GM21381 (cell line): ENCODE results near the gene MBNL2.

Experiments used
- ATAC-seq: cut with Tn5 transposase; IDR thresholded peaks from one replicate; pipeline ENCODE4 v1.9.1; 2021; ENCODE audit warnings: mild to moderate bottlenecking, moderate library complexity; ENCODE audit not compliant: unreplicated experiment

MBNL2 gene

DNA sequence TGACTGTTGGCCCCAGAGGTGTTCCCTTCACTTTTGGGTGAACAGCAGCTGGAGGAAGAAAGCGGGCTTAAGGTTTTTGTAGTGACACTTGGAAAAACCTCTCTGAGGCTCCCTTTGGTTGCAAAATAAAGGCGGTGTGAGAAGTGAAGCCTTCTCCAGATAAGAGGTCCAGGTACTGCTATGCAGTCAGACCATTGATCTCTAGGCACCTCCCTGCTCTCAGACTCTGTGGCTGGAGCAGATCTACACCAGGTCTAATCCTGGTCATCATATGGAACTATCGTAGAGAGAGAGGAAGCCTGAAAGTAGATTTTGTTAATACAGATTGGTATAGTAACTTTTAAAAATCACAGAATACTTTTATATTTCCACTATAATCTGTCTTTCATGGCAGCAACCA lies 47.5 kb downstream of the MBNL2 start:
- no peak for ATAC-seq

DNA sequence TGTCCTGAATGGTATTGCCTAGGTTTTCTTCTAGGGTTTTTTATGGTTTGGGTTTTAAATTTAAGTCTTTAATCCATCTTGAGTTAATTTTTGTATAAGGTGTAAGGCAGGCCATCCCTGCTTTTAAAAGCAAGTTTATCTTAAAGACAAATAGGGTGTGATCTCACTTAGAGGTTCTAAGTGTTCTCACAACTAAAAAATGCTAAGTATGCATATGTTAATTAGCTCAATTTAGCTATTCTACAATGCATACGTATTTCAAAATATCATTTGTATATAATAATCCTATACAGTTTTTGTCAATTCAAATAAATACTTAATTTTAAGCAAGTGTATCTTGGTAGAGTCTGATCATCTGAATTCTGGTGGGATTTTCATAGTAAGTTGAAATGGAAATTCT lies 50.4 kb downstream of the MBNL2 start:
- no peak for ATAC-seq

GRCh38 chr13:97273341-97273831 lies 51.3 kb downstream of the MBNL2 start:
- no peak for ATAC-seq

DNA sequence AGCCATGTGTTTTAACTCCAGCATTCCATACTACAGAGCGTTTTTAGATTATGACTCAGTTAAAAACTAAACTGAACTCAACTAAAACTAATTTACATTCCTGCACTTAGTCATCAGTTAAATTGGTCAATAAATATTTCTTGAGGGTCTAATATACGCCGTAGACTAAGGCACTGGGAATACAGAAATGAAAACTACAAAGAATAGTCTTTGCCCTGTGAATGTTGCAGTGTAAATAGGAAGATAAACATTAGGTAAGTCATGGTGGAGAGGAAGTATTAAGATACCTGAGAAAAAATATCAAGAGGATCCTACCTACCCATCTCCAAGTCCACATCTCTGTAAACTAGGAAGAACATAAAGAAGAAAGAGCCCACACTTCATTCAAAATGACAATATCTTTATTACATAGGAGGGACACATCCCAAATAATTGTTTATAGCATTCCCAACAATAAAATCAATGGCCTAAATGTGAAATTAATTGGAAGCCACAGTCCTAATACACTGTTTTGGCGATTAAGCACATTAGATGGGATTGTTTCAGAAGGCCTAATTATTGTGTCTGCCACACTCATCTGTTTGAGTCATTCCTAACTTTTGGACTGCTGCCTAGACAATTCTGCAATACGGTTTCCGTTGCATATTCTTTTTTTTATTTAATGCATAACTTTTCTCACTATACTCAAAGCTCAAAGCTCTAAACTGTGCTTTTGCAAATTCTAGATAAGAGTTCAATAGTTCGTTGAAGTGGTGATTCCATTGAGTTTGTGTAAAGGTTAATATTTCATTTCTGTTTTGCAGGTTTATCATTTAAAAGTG lies 52.9 kb downstream of the MBNL2 start:
- ATAC-seq, result no peak

GRCh38 chr13:97275776-97276501 lies 53.8 kb downstream of the MBNL2 start:
- no peak for ATAC-seq

GRCh38 chr13:97276862-97277269 lies 54.7 kb downstream of the MBNL2 start:
- no peak for ATAC-seq

GRCh38 chr13:97278435-97279411 lies 56.6 kb downstream of the MBNL2 start:
- no peak for ATAC-seq

DNA sequence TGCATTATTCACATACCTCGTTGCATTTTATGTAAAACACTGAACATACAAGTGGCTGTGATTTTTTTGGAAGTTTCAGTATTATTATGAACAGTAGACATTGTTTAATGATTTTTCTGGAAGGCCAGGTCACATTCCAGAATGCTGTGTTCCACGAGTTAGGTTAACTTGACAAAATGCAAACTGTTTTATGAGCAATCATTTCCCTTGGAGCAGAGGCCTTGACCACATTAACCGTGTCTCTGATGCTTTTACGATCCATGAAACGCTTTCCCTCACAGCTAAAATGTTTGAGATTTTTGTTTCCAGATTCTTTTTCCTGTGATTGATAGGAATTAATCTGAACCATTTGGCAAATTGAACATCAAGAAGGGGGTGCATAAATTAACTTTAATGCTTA lies 57.8 kb downstream of the MBNL2 start:
- no peak for ATAC-seq

DNA sequence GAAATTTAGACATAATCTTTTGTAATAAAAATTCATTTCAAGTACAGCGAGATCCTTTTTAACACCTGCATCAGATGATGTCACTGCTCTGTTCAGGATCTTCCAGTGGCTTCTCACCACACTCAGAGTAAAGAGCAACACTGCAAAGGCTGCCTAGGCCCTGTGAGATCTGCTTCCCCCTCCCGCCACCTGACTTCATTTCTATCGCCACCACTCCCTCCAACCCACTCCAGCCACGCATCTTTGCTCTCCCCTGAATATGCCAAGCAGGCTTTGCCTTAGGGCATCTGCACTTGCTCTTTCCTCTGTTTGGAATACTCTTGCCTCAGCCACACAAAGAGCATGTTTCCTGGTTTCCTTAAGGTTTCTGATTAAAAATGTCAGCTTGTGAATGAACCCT lies 58.3 kb downstream of the MBNL2 start:
- ATAC-seq, result no peak

GRCh38 chr13:97281028-97281427 lies 58.9 kb downstream of the MBNL2 start:
- no peak for ATAC-seq

- ATAC-seq, result no peak
Measured at GRCh38 chr13:97282705-97283104, 60.6 kb downstream of the MBNL2 start.

DNA sequence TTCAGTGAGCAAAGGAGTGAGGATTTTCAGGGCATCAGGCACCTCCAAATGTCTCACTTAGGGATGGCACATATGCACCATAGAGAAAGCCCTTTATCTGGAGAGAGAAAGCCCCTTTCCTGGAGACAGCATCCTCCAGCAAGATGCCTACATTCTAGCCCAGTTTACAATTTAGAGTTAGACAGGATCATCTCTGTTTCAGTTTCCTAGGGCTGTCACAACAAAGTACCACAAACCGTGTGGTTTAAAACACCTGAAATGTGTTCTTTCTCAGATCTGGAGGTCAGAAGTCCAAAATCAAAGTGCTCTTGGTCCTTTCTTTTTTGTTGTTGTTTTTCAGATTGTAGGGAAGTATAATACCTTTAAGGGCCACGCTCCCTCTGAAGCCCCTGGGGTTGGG lies 61.8 kb downstream of the MBNL2 start:
- no peak for ATAC-seq

- no peak for ATAC-seq
Measured at GRCh38 chr13:97284558-97284957, 62.4 kb downstream of the MBNL2 start.

- no peak for ATAC-seq
Measured at GRCh38 chr13:97285221-97285955, 63.3 kb downstream of the MBNL2 start.

GRCh38 chr13:97286317-97287046 lies 64.3 kb downstream of the MBNL2 start:
- no peak for ATAC-seq

GRCh38 chr13:97287047-97287383 lies 64.9 kb downstream of the MBNL2 start:
- ATAC-seq, result no peak

GRCh38 chr13:97288486-97288900 lies 66.4 kb downstream of the MBNL2 start:
- ATAC-seq, result no peak

DNA sequence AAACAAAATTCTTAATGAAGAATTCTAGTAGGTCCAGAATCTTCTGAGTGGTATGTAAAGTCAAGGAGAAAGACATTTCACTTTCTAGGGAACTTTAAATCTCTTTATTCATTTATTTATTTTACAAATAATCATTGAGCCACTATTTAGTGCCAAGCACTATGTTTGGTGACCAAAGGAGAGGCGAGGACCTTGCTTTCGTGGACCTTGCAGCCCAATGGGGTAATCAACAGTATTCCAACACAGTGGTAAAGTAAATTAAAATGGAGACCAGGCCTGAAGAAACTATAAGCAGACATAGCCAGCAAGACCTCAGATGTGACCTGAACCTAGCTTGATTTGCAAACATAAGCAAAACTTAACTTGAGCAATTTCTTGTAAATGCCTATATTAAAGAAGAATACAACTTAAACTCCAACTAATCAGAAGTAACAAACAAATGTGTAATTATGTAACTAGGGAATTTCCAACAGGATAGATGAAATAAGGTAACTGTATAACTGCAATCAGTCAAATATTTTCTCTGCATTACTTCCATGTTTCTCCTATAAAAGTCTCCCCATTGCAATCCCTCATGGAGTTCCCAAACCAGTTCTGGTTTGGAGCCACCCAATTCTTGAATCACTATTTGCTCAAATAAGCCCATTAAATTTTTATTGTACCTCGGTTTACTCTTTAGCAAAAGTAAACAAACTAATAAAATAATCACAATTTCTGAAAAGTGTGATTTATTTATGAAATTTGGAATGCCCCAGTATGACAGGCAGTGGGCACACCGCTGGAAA lies 67.6 kb downstream of the MBNL2 start:
- ATAC-seq, result no peak
